ENCODE data around the gene C1QTNF8. TPM values are rescaled to one million over a fixed set of nuclear protein-coding genes. Genes with fewer than 3 reads are reported as not detected.

C1QTNF8 gene, protein sequence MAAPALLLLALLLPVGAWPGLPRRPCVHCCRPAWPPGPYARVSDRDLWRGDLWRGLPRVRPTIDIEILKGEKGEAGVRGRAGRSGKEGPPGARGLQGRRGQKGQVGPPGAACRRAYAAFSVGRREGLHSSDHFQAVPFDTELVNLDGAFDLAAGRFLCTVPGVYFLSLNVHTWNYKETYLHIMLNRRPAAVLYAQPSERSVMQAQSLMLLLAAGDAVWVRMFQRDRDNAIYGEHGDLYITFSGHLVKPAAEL
- polyA plus RNA-seq (2013, experiment 1 of 2) = not detected
- not detected for polyA plus RNA-seq (2013, experiment 2 of 2)

DNA sequence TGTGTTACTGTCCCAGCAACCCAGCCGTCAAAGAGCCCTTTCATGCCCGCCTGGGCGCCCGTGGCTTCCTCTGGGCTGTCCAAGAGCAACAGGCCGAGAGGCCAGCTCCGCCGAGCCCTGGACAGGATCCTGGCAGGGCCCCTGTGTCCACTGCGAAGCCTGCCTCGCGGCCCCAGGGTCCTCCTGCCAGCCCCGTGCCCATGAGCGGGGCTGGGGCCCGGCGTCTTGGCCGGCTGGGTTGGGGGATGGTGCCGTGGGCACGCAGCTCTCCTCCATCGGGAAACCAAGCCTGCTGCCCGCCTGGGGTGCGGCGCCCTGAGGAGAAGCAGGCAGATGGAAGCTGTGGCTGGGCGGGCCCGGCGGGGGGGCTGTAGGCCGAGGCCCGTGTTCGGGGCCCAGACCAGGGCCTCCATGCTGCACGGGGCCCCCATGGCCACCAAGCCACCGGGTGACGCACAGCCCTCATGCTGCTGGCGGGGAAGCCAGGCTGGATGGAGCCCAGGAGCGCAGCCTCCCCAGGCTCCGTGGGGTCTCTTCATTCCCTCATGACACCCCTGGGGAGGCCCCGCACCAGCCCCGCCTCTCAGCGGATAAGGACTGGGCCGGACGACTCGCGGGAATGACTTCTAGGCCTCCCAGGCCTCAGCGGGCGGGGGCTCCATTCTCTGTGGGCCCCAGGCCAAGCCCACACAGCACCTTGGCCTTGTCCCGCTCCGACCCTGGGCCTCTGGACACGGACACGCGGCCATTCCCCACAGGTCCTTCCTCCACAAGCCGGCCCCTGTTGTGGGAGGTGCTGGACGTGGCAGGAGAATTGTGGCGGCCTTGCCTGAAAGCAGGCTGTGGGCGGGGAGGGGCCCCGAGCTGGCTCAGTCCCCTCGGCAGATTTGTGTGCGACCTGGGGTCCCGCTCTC is at the start of gene C1QTNF8:
Gene C1QTNF8, minus strand, starts transcription at position 76 of the 914 bp plus-strand sequence. CDS start 1,322 bp downstream, outside the sequence.
- Histone ChIP-seq H3K4me1 (ENCODE audit: insufficient read depth, low read length) (no peaks in the 10 kb centered on the region), H3K27ac (ENCODE audit: low read depth, low read length) (no peak within 1 kb of the TSS), H3K4me3 (ENCODE audit: low read length) (no peak within 1 kb of the TSS), H3K9me3 (ENCODE audit: insufficient read depth, low read depth, low read length) (no peaks in the 10 kb centered on the region), H3K27me3 (ENCODE audit: insufficient read depth, low read length) (no peaks in the 10 kb centered on the region), H3K9ac (ENCODE audit: low read depth, low read length) (no peak within 1 kb of the TSS), H3K36me3 (ENCODE audit: insufficient read depth, low read length) (no peaks in the 10 kb centered on the region)
- 91% methylated on average over 55 of the region's 55 CpGs for WGBS

- Histone ChIP-seq H3K9me3 (ENCODE audit: insufficient read depth, low read depth, low read length) (0 out of 2 replicates have a peak, but pooled peaks cover 3% of the 10 kb centered on the region), H3K9ac (ENCODE audit: low read depth, low read length) (no peak overlapping the region), H3K27me3 (ENCODE audit: insufficient read depth, low read length) (no peaks in the 10 kb centered on the region), H3K27ac (ENCODE audit: low read depth, low read length) (no peak overlapping the region; the same call in 1 of the 2 replicates), H3K36me3 (ENCODE audit: insufficient read depth, low read length) (no peaks in the 10 kb centered on the region), H3K4me3 (ENCODE audit: low read length) (no peak overlapping the region), H3K4me1 (ENCODE audit: insufficient read depth, low read length) (no peaks in the 10 kb centered on the region; the same call in 1 of the 2 replicates)
- WGBS = 67% methylated on average over 30 of the region's 30 CpGs
Observed at GRCh38 chr16:1145383-1146100, 49.5 kb upstream of the C1QTNF8 start.

GRCh38 chr16:1144476-1145382 is 48.7 kb upstream of the C1QTNF8 start:
- Histone ChIP-seq H3K9me3 (ENCODE audit: insufficient read depth, low read depth, low read length) (0 out of 2 replicates have a peak, but pooled peaks cover 3% of the 10 kb centered on the region), H3K27ac (ENCODE audit: low read depth, low read length) (no peak overlapping the region), H3K4me3 (ENCODE audit: low read length) (no peak overlapping the region), H3K4me1 (ENCODE audit: insufficient read depth, low read length) (no peaks in the 10 kb centered on the region; the same call in 1 of the 2 replicates), H3K36me3 (ENCODE audit: insufficient read depth, low read length) (no peaks in the 10 kb centered on the region), H3K27me3 (ENCODE audit: insufficient read depth, low read length) (no peaks in the 10 kb centered on the region), H3K9ac (ENCODE audit: low read depth, low read length) (no peak overlapping the region)
- WGBS = 81% methylated on average over 45 of the region's 46 CpGs

- H3K9me3 ChIP-seq (ENCODE audit: insufficient read depth, low read depth, low read length) = 0 out of 2 replicates have a peak, but pooled peaks cover 3% of the 10 kb centered on the region
- no peaks in the 10 kb centered on the region for H3K27me3 ChIP-seq (ENCODE audit: insufficient read depth, low read length)
- H3K9ac ChIP-seq (ENCODE audit: low read depth, low read length) = no peak overlapping the region
- no peak overlapping the region for H3K27ac ChIP-seq (ENCODE audit: low read depth, low read length)
- H3K4me3 ChIP-seq (ENCODE audit: low read length) = no peak overlapping the region
- H3K36me3 ChIP-seq (ENCODE audit: insufficient read depth, low read length) = no peaks in the 10 kb centered on the region
- 92% methylated on average over 23 of the region's 23 CpGs for WGBS
- no peaks in the 10 kb centered on the region; the same call in 1 of the 2 replicates for H3K4me1 ChIP-seq (ENCODE audit: insufficient read depth, low read length)
Observed at GRCh38 chr16:1143761-1144450, 47.9 kb upstream of the C1QTNF8 start.

DNA sequence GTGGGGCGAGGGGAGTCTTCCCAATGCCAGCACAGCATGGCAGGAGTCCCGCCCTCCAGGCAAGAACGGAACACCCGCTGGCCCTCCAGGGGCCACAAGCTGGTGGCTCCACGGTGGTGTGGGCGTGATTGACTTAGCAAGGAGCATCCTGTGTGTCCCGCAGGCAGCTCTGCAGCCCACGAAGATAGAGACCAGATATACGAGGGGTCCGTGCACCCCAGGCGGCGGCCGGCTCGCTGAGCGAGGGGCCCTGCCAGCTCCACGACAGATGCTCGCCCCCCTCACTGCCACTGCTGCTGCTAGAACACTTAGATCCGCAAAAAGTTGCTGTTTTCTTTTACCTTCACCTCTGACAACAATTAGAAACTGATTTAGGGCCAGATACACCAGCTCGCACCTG is 46.9 kb upstream of the C1QTNF8 start:
- Histone ChIP-seq H3K27ac (ENCODE audit: low read depth, low read length) (no peak overlapping the region), H3K27me3 (ENCODE audit: insufficient read depth, low read length) (no peaks in the 10 kb centered on the region)

DNA sequence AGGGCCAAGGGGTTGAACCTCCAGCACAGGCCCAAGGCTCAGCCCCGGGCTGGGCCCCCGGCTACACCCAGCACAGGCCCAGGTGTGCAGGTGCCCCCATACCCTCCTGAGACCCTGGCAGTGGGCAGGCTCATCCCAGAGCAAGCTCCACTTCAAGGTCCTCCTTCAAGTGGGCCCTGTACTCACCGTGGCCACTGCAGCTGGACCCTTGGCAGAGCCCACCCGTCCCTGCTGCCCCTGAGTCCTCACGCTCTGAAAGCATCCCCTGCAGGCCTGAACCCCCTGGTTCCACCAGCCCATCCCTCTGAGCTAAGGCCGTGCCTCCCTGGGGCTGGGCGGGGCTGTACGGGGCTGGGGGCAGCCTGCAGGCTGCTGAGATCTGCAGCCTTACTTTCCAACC is 45.7 kb upstream of the C1QTNF8 start:
- no peak overlapping the region for H3K9ac ChIP-seq (ENCODE audit: low read depth, low read length)
- H3K4me3 ChIP-seq (ENCODE audit: low read length) = no peak overlapping the region
- WGBS = 91% methylated on average over 8 of the region's 8 CpGs
- H3K9me3 ChIP-seq (ENCODE audit: insufficient read depth, low read depth, low read length) = no peaks in the 10 kb centered on the region
- no peaks in the 10 kb centered on the region; the same call in 1 of the 2 replicates for H3K4me1 ChIP-seq (ENCODE audit: insufficient read depth, low read length)
- H3K27ac ChIP-seq (ENCODE audit: low read depth, low read length) = no peak overlapping the region
- no peaks in the 10 kb centered on the region for H3K27me3 ChIP-seq (ENCODE audit: insufficient read depth, low read length)
- H3K36me3 ChIP-seq (ENCODE audit: insufficient read depth, low read length) = no peaks in the 10 kb centered on the region

More for the DNA sequence above, 46.9 kb upstream of the C1QTNF8 start:
- no peaks in the 10 kb centered on the region for H3K36me3 ChIP-seq (ENCODE audit: insufficient read depth, low read length)
- H3K9ac ChIP-seq (ENCODE audit: low read depth, low read length) = no peak overlapping the region
- no peak overlapping the region for H3K4me3 ChIP-seq (ENCODE audit: low read length)
- WGBS = 84% methylated on average over 19 of the region's 19 CpGs
- 0 out of 2 replicates have a peak, but pooled peaks cover 3% of the 10 kb centered on the region for H3K9me3 ChIP-seq (ENCODE audit: insufficient read depth, low read depth, low read length)
- H3K4me1 ChIP-seq (ENCODE audit: insufficient read depth, low read length) = no peaks in the 10 kb centered on the region; the same call in 1 of the 2 replicates

GRCh38 chr16:1141191-1141590 is 45.1 kb upstream of the C1QTNF8 start:
- Histone ChIP-seq H3K9me3 (ENCODE audit: insufficient read depth, low read depth, low read length) (no peaks in the 10 kb centered on the region), H3K4me1 (ENCODE audit: insufficient read depth, low read length) (no peaks in the 10 kb centered on the region; the same call in 1 of the 2 replicates), H3K9ac (ENCODE audit: low read depth, low read length) (no peak overlapping the region), H3K27ac (ENCODE audit: low read depth, low read length) (no peak overlapping the region), H3K27me3 (ENCODE audit: insufficient read depth, low read length) (no peaks in the 10 kb centered on the region), H3K36me3 (ENCODE audit: insufficient read depth, low read length) (no peaks in the 10 kb centered on the region), H3K4me3 (ENCODE audit: low read length) (no peak overlapping the region)
- WGBS = 93% methylated on average over 8 of the region's 8 CpGs

DNA sequence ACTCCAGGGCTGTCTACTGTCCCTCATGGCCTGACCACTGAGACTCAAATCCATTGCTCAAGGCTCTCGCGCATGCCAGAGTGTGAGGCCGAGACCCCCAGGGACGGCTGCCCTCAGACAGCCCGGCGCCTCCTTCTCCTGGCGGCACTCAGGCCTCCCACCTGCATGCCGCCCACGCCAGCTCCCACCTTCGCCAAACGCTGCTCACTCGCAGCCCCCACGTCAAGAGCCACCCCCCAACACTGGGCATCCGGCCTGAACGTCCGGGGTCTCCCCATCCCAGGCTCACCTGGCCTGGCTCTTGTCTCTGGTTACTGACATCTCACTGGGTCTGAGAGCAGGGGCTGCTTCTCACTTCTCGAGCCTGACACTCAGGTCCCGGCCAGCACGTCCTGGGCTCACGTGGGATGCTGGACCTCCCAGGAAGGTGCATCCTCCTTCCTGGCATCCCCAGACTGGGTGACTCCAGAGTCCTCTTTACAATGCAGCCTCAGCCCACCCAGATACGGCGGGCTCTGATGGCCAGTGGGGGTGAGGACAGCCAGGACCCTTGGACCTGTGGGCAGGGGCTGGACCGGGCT is 44.6 kb upstream of the C1QTNF8 start:
- no peaks in the 10 kb centered on the region for H3K9me3 ChIP-seq (ENCODE audit: insufficient read depth, low read depth, low read length)
- WGBS = 89% methylated on average over 23 of the region's 23 CpGs
- H3K4me3 ChIP-seq (ENCODE audit: low read length) = no peak overlapping the region
- no peak overlapping the region for H3K9ac ChIP-seq (ENCODE audit: low read depth, low read length)
- no peak overlapping the region for H3K27ac ChIP-seq (ENCODE audit: low read depth, low read length)
- H3K4me1 ChIP-seq (ENCODE audit: insufficient read depth, low read length) = no peaks in the 10 kb centered on the region; the same call in 1 of the 2 replicates
- no peaks in the 10 kb centered on the region for H3K27me3 ChIP-seq (ENCODE audit: insufficient read depth, low read length)
- H3K36me3 ChIP-seq (ENCODE audit: insufficient read depth, low read length) = no peaks in the 10 kb centered on the region

- no peaks in the 10 kb centered on the region for H3K4me1 ChIP-seq (ENCODE audit: insufficient read depth, low read length)
- no peaks in the 10 kb centered on the region for H3K36me3 ChIP-seq (ENCODE audit: insufficient read depth, low read length)
- no peak overlapping the region for H3K4me3 ChIP-seq (ENCODE audit: low read length)
- no peaks in the 10 kb centered on the region for H3K9me3 ChIP-seq (ENCODE audit: insufficient read depth, low read depth, low read length)
- WGBS = 90% methylated on average over 24 of the region's 24 CpGs
- H3K27ac ChIP-seq (ENCODE audit: low read depth, low read length) = no peak overlapping the region
- no peaks in the 10 kb centered on the region for H3K27me3 ChIP-seq (ENCODE audit: insufficient read depth, low read length)
- no peak overlapping the region for H3K9ac ChIP-seq (ENCODE audit: low read depth, low read length)
Observed at GRCh38 chr16:1137604-1138003, 41.6 kb upstream of the C1QTNF8 start.
